Mucosa of rectum (tissue), 2 donors: ENCODE results near the gene RASAL2.
"Not testable (repeated sequence)": the region's sequence is repeated elsewhere in the genome, so short reads cannot be mapped to it uniquely, and the experiment has no call there.

ENCODE experiments used
- H3K27ac ChIP-seq, 2 donors: one replicate each; pipeline ENCODE4 v1.7.0; 2013; ENCODE audit warnings: inconsistent platforms in 2 of 2, low read depth in 2 of 2, low read length in 2 of 2
- H3K27me3 ChIP-seq, 2 donors: one replicate each; pipeline ENCODE4 v1.7.0; 2013; ENCODE audit warnings: low read length in 2 of 2; ENCODE audit not compliant: control insufficient read depth in 2 of 2, insufficient read depth in 2 of 2
- H3K36me3 ChIP-seq, 2 donors: one replicate each; pipeline ENCODE4 v1.7.0; 2013; ENCODE audit warnings: low read length in 2 of 2; ENCODE audit not compliant: control insufficient read depth in 2 of 2, insufficient read depth in 2 of 2
- H3K4me1 ChIP-seq, 2 donors: one replicate each; pipeline ENCODE4 v1.7.0; 2013; ENCODE audit warnings: low read length in 2 of 2, mild to moderate bottlenecking in 1 of 2; ENCODE audit not compliant: control insufficient read depth in 2 of 2, insufficient read depth in 2 of 2
- H3K4me3 ChIP-seq, 2 donors: one replicate each; pipeline ENCODE4 v1.7.0; 2013; ENCODE audit warnings: low read length in 2 of 2
- H3K9ac ChIP-seq, 2 donors: one replicate each; pipeline ENCODE4 v1.7.0; 2013; ENCODE audit warnings: low read length in 2 of 2, low read depth in 1 of 2, mild to moderate bottlenecking in 1 of 2
- H3K9me3 ChIP-seq, 2 donors: one replicate each; pipeline ENCODE4 v1.7.0; 2013; ENCODE audit warnings: low read length in 2 of 2; ENCODE audit not compliant: control insufficient read depth in 2 of 2
- donor health status: healthy.
- donor health status: Normal muscosa, but diverticular disease.

RASAL2 gene

GRCh38 chr1:178241837-178242236 lies 147.9 kb downstream of the RASAL2 start:
- no peaks in the 10 kb centered on the region for H3K4me1 ChIP-seq

GRCh38 chr1:178243119-178243518 lies 149.2 kb downstream of the RASAL2 start:
- H3K9me3 ChIP-seq = peaks cover 0 to under 1% of the 10 kb centered on the region in 2 donors
- no peak overlapping the region for H3K9ac ChIP-seq
- H3K4me1 ChIP-seq = no peaks in the 10 kb centered on the region
- H3K36me3 ChIP-seq = no peaks in the 10 kb centered on the region
- H3K27me3 ChIP-seq = no peaks in the 10 kb centered on the region
- no peak overlapping the region for H3K4me3 ChIP-seq
- H3K27ac ChIP-seq = no peak overlapping the region

More at GRCh38 chr1:178241837-178242236, 147.9 kb downstream of the RASAL2 start:
- no peaks in the 10 kb centered on the region for H3K36me3 ChIP-seq
- no peak overlapping the region for H3K9ac ChIP-seq
- no peaks in the 10 kb centered on the region for H3K27me3 ChIP-seq
- H3K4me3 ChIP-seq = no peak overlapping the region
- no peaks in the 10 kb centered on the region for H3K9me3 ChIP-seq
- no peak overlapping the region for H3K27ac ChIP-seq

GRCh38 chr1:178243890-178244289 lies 150.0 kb downstream of the RASAL2 start:
- no peaks in the 10 kb centered on the region for H3K4me1 ChIP-seq
- H3K9ac ChIP-seq = no peak overlapping the region
- no peaks in the 10 kb centered on the region for H3K27me3 ChIP-seq
- H3K36me3 ChIP-seq = no peaks in the 10 kb centered on the region
- no peak overlapping the region for H3K27ac ChIP-seq
- H3K4me3 ChIP-seq = no peak overlapping the region
- H3K9me3 ChIP-seq = peaks cover 0 to 5% of the 10 kb centered on the region in 2 donors

GRCh38 chr1:178248284-178248683 lies 154.4 kb downstream of the RASAL2 start:
- H3K9me3 ChIP-seq, H3K27me3 ChIP-seq, H3K4me1 ChIP-seq, H3K36me3 ChIP-seq, H3K27ac ChIP-seq, H3K9ac ChIP-seq, H3K4me3 ChIP-seq: not testable (repeated sequence)

- not testable (repeated sequence) for H3K4me1 ChIP-seq, H3K27me3 ChIP-seq, H3K36me3 ChIP-seq, H3K4me3 ChIP-seq, H3K9me3 ChIP-seq, H3K27ac ChIP-seq, H3K9ac ChIP-seq
These were observed 159.7 kb downstream of the RASAL2 start for GRCh38 chr1:178253581-178253980.

GRCh38 chr1:178254433-178254832 lies 160.5 kb downstream of the RASAL2 start:
- H3K4me1 ChIP-seq = no peaks in the 10 kb centered on the region
- no peaks in the 10 kb centered on the region for H3K9me3 ChIP-seq
- no peak overlapping the region for H3K9ac ChIP-seq
- H3K4me3 ChIP-seq = no peak overlapping the region
- no peaks in the 10 kb centered on the region for H3K27me3 ChIP-seq
- H3K27ac ChIP-seq = no peak overlapping the region
- H3K36me3 ChIP-seq = no peaks in the 10 kb centered on the region

GRCh38 chr1:178258536-178258935 lies 164.6 kb downstream of the RASAL2 start:
- Histone ChIP-seq H3K27ac (no peak overlapping the region), H3K36me3 (no peaks in the 10 kb centered on the region), H3K4me3 (no peak overlapping the region), H3K27me3 (no peaks in the 10 kb centered on the region), H3K4me1 (no peaks in the 10 kb centered on the region), H3K9me3 (no peaks in the 10 kb centered on the region), H3K9ac (no peak overlapping the region)

- Histone ChIP-seq H3K9me3 (no peaks in the 10 kb centered on the region), H3K4me1 (no peaks in the 10 kb centered on the region), H3K36me3 (no peaks in the 10 kb centered on the region), H3K27me3 (no peaks in the 10 kb centered on the region), H3K9ac (no peak overlapping the region), H3K27ac (no peak overlapping the region), H3K4me3 (no peak overlapping the region)
These were observed 168.2 kb downstream of the RASAL2 start for GRCh38 chr1:178262120-178262500.

- no peaks in the 10 kb centered on the region for H3K9me3 ChIP-seq
- H3K4me1 ChIP-seq = no peaks in the 10 kb centered on the region
- no peak overlapping the region for H3K9ac ChIP-seq
- no peaks in the 10 kb centered on the region for H3K36me3 ChIP-seq
- H3K27me3 ChIP-seq = no peaks in the 10 kb centered on the region
- H3K4me3 ChIP-seq = no peak overlapping the region
- H3K27ac ChIP-seq = no peak overlapping the region
These were observed 169.4 kb downstream of the RASAL2 start for GRCh38 chr1:178263341-178263740.

GRCh38 chr1:178266113-178266512 lies 172.2 kb downstream of the RASAL2 start:
- no peaks in the 10 kb centered on the region for H3K9me3 ChIP-seq
- no peak overlapping the region for H3K9ac ChIP-seq
- H3K4me3 ChIP-seq = no peak overlapping the region
- no peaks in the 10 kb centered on the region for H3K36me3 ChIP-seq
- no peaks in the 10 kb centered on the region for H3K27me3 ChIP-seq
- no peaks in the 10 kb centered on the region for H3K4me1 ChIP-seq
- no peak overlapping the region for H3K27ac ChIP-seq

GRCh38 chr1:178266619-178267066 lies 172.7 kb downstream of the RASAL2 start:
- no peaks in the 10 kb centered on the region for H3K4me1 ChIP-seq
- no peaks in the 10 kb centered on the region for H3K27me3 ChIP-seq
- no peaks in the 10 kb centered on the region for H3K9me3 ChIP-seq
- no peaks in the 10 kb centered on the region for H3K36me3 ChIP-seq
- no peak overlapping the region for H3K4me3 ChIP-seq
- no peak overlapping the region for H3K9ac ChIP-seq
- no peak overlapping the region for H3K27ac ChIP-seq
